ENCODE measurements around the gene PFKFB3. TPM values are rescaled to one million over a fixed set of nuclear protein-coding genes. Genes with fewer than 3 reads are reported as not detected.
A peak's percentile ranks its signal among the peaks of the same experiment; 100 is the strongest.

Gene PFKFB3
- total and polyA plus RNA-seq, 9 of the 15 experiments (the other 6 are each of a cell fraction or from before 2014, with no cell fraction given), result 0.46 to 21.6 (median 7.8) TPM

- TF ChIP-seq ZNF347 (CRISPR knock-in tag; IDR thresholded peaks at IDR 0.05; ENCODE audit: low read depth), result no peak
- no peak for TF ChIP-seq GATA2 (CRISPR knock-in tag; IDR thresholded peaks at IDR 0.05)
- TF ChIP-seq, protein P1, sequence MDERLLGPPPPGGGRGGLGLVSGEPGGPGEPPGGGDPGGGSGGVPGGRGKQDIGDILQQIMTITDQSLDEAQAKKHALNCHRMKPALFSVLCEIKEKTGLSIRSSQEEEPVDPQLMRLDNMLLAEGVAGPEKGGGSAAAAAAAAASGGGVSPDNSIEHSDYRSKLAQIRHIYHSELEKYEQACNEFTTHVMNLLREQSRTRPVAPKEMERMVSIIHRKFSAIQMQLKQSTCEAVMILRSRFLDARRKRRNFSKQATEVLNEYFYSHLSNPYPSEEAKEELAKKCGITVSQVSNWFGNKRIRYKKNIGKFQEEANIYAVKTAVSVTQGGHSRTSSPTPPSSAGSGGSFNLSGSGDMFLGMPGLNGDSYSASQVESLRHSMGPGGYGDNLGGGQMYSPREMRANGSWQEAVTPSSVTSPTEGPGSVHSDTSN (CRISPR knock-in tag; IDR thresholded peaks at IDR 0.05; ENCODE audit: low read depth), result no peak
- TF ChIP-seq, protein P1 (tag; conservative IDR thresholded peaks at IDR 0.05; ENCODE audit: low read depth), result peak; percentile 41
- peak; percentile 94; the same call in 1 of the 2 replicates for TF ChIP-seq ZNF282 (CRISPR knock-in tag; IDR thresholded peaks at IDR 0.05)
- TF ChIP-seq FOXP1 (CRISPR knock-in tag; IDR thresholded peaks at IDR 0.05), result no peak; the same call in 1 of the 2 replicates
- TF ChIP-seq, protein P2, sequence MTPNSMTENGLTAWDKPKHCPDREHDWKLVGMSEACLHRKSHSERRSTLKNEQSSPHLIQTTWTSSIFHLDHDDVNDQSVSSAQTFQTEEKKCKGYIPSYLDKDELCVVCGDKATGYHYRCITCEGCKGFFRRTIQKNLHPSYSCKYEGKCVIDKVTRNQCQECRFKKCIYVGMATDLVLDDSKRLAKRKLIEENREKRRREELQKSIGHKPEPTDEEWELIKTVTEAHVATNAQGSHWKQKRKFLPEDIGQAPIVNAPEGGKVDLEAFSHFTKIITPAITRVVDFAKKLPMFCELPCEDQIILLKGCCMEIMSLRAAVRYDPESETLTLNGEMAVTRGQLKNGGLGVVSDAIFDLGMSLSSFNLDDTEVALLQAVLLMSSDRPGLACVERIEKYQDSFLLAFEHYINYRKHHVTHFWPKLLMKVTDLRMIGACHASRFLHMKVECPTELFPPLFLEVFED (CRISPR knock-in tag; conservative IDR thresholded peaks at IDR 0.05), result no peak
- TF ChIP-seq PTTG1 (tag; IDR thresholded peaks at IDR 0.05; ENCODE audit: low read depth), result no peak
- no peak for TF ChIP-seq CAMTA2 (CRISPR knock-in tag; conservative IDR thresholded peaks at IDR 0.05)
- no peak for TF ChIP-seq TSHZ1 (CRISPR knock-in tag; IDR thresholded peaks at IDR 0.05)
- no peak for TF ChIP-seq ZNF134 (CRISPR knock-in tag; conservative IDR thresholded peaks at IDR 0.05)
- TF ChIP-seq HNRNPUL1 (IDR thresholded peaks at IDR 0.05; ENCODE audit: low read length), result no peak
- TF ChIP-seq MAX (CRISPR knock-in tag; IDR thresholded peaks at IDR 0.05), result peak; percentile 89
- TF ChIP-seq, protein P3, sequence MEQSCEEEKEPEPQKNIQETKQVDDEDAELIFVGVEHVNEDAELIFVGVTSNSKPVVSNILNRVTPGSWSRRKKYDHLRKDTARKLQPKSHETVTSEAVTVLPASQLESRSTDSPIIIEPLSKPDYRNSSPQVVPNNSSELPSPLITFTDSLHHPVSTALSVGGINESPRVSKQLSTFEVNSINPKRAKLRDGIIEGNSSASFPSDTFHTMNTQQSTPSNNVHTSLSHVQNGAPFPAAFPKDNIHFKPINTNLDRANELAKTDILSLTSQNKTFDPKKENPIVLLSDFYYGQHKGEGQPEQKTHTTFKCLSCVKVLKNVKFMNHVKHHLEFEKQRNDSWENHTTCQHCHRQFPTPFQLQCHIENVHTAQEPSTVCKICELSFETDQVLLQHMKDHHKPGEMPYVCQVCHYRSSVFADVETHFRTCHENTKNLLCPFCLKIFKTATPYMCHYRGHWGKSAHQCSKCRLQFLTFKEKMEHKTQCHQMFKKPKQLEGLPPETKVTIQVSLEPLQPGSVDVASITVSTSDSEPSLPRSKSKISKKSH (CRISPR knock-in tag; IDR thresholded peaks at IDR 0.05), result no peak
- no peak for TF ChIP-seq ZNF41 (CRISPR knock-in tag; conservative IDR thresholded peaks at IDR 0.05)
- peak; percentile 85 for TF ChIP-seq POLR2AphosphoS5 (IDR thresholded peaks at IDR 0.05; ENCODE audit: control insufficient read depth, insufficient read depth, low read depth, low read length)
- TF ChIP-seq DPF2 (IDR thresholded peaks at IDR 0.05), result no peak
- no peak for TF ChIP-seq SMARCC2 (IDR thresholded peaks at IDR 0.05; ENCODE audit: low read depth)
- TF ChIP-seq NFIX (CRISPR knock-in tag; IDR thresholded peaks at IDR 0.05; ENCODE audit: low read depth), result no peak
Observed at GRCh38 chr10:6163364-6164270, 39.1 kb upstream of the PFKFB3 start (continued).
